Peyer's patch (tissue), 4 donors: ENCODE data around the gene KCNC3. TPM values are rescaled to one million over a fixed set of nuclear protein-coding genes. Genes with fewer than 3 reads are reported as not detected.

Experiments used
- DNase-seq, 3 donors: peaks; one replicate each; pipeline ENCODE4 v3.0.0-alpha.2; 2017 to 2019
- H3K27ac ChIP-seq, 4 donors: fragments of 200-600 bp; sonication (generic); one replicate each; pipeline ENCODE4 v1.5.1; 2016 to 2019
- H3K27me3 ChIP-seq, 2 donors: fragments of 200-600 bp; sonication (generic); one replicate each; pipeline ENCODE4 v1.5.1; 2019
- H3K36me3 ChIP-seq, 3 donors: fragments of 200-600 bp; sonication (generic); one replicate each; pipeline ENCODE4 v1.5.1; 2016 to 2019
- H3K4me1 ChIP-seq, 4 donors: fragments of 200-600 bp; sonication (generic); one replicate each; pipeline ENCODE4 v1.5.1; 2016 to 2019
- H3K4me3 ChIP-seq, 4 donors: fragments of 200-600 bp; sonication (generic); 1 replicate in 3 of 4; 2 replicates in 1 of 4; pipeline ENCODE4 v1.5.1; 2016 to 2019; ENCODE audit warnings: mild to moderate bottlenecking in 1 of 4
- H3K9me3 ChIP-seq, 4 donors: fragments of 200-600 bp; sonication (generic); one replicate each; pipeline ENCODE4 v1.5.1; 2016 to 2019; ENCODE audit warnings: mild to moderate bottlenecking in 1 of 4
- CTCF ChIP-seq, 6 experiments: fragments of 450-650 bp in 4 of 6; fragments of 200-600 bp in 2 of 6; sonication (generic) in 1 of 6; IDR thresholded peaks; one replicate each; pipeline ENCODE4 v1.5.1; 2017 to 2019; ENCODE audit warnings: antibody characterized with exemption in 6 of 6, mild to moderate bottlenecking in 3 of 6, moderate library complexity in 1 of 6
- POLR2A ChIP-seq, 2 donors: fragments of 450-650 bp; IDR thresholded peaks; one replicate each; pipeline ENCODE4 v1.5.1; 2017; ENCODE audit warnings: antibody characterized with exemption in 2 of 2, mild to moderate bottlenecking in 2 of 2, moderate library complexity in 2 of 2
- total RNA-seq, 4 donors: library from RNA; depleted of rRNA; stranded (reverse); fragments of >200 nt; gene quantifications; one replicate each; pipeline ENCODE4 v1.1.0, GENCODE V29; 2016

KCNC3 gene
- total RNA-seq, 4 donors from 2014 or later = 0.18 to 3.3 (median 1.1) TPM

- no peaks in the 10 kb centered on the region for H3K4me1 ChIP-seq
- no peak overlapping the region for H3K4me3 ChIP-seq
- no peak for TF ChIP-seq CTCF (IDR thresholded peaks at IDR 0.05)
- TF ChIP-seq POLR2A (IDR thresholded peaks at IDR 0.05) = no peak
- no peaks in the 10 kb centered on the region for H3K9me3 ChIP-seq
- peaks cover 0 to 91% (median 0%) of the 10 kb centered on the region in 3 donors for H3K36me3 ChIP-seq
- no peak overlapping the region for H3K27ac ChIP-seq
- DNase-seq = no peak
- H3K27me3 ChIP-seq = no peaks in the 10 kb centered on the region
These were observed 40.2 kb downstream of the KCNC3 start for GRCh38 chr19:50288954-50289353.

GRCh38 chr19:50287331-50287730, 41.8 kb downstream of the KCNC3 start:
- Histone ChIP-seq H3K9me3 (no peaks in the 10 kb centered on the region), H3K4me3 (no peak overlapping the region), H3K4me1 (no peaks in the 10 kb centered on the region), H3K36me3 (peaks cover 0 to 79% (median 0%) of the 10 kb centered on the region in 3 donors), H3K27ac (no peak overlapping the region), H3K27me3 (no peaks in the 10 kb centered on the region)
- DNase-seq = no peak
- TF ChIP-seq POLR2A (IDR thresholded peaks at IDR 0.05) (no peak), CTCF (IDR thresholded peaks at IDR 0.05) (no peak)

- Histone ChIP-seq H3K27me3 (no peaks in the 10 kb centered on the region), H3K9me3 (no peaks in the 10 kb centered on the region), H3K27ac (no peak overlapping the region), H3K4me3 (no peak overlapping the region), H3K36me3 (peaks cover 0 to 81% (median 0%) of the 10 kb centered on the region in 3 donors), H3K4me1 (no peaks in the 10 kb centered on the region)
- TF ChIP-seq POLR2A (IDR thresholded peaks at IDR 0.05) = no peak
- no peak for TF ChIP-seq CTCF (IDR thresholded peaks at IDR 0.05)
- no peak for DNase-seq
These were observed 42.7 kb downstream of the KCNC3 start for GRCh38 chr19:50286443-50286842.

GRCh38 chr19:50285833-50286232, 43.3 kb downstream of the KCNC3 start:
- Histone ChIP-seq H3K36me3 (peaks cover 0 to 84% (median 0%) of the 10 kb centered on the region in 3 donors), H3K27me3 (no peaks in the 10 kb centered on the region), H3K27ac (no peak overlapping the region), H3K4me1 (no peaks in the 10 kb centered on the region), H3K9me3 (no peaks in the 10 kb centered on the region), H3K4me3 (no peak overlapping the region)
- TF ChIP-seq CTCF (IDR thresholded peaks at IDR 0.05) (no peak), POLR2A (IDR thresholded peaks at IDR 0.05) (no peak)
- DNase-seq = no peak

GRCh38 chr19:50281491-50281890, 47.7 kb downstream of the KCNC3 start:
- TF ChIP-seq CTCF (IDR thresholded peaks at IDR 0.05) = no peak
- TF ChIP-seq POLR2A (IDR thresholded peaks at IDR 0.05) = no peak
- no peak overlapping the region for H3K27ac ChIP-seq
- H3K36me3 ChIP-seq = peaks cover 0 to 79% (median 0%) of the 10 kb centered on the region in 3 donors
- H3K4me3 ChIP-seq = no peak overlapping the region
- DNase-seq = no peak
- no peaks in the 10 kb centered on the region for H3K9me3 ChIP-seq
- H3K27me3 ChIP-seq = no peaks in the 10 kb centered on the region
- no peaks in the 10 kb centered on the region for H3K4me1 ChIP-seq

- H3K36me3 ChIP-seq = peaks cover 0 to 78% (median 0%) of the 10 kb centered on the region in 3 donors
These were observed 48.2 kb downstream of the KCNC3 start for GRCh38 chr19:50280983-50281382.

More at GRCh38 chr19:50280983-50281382, 48.2 kb downstream of the KCNC3 start:
- TF ChIP-seq CTCF (IDR thresholded peaks at IDR 0.05) (no peak), POLR2A (IDR thresholded peaks at IDR 0.05) (no peak)
- no peak for DNase-seq
- Histone ChIP-seq H3K4me3 (no peak overlapping the region), H3K27ac (no peak overlapping the region), H3K27me3 (no peaks in the 10 kb centered on the region), H3K4me1 (no peaks in the 10 kb centered on the region), H3K9me3 (no peaks in the 10 kb centered on the region)
